Measurements from ENCODE around the gene FRAS1.
"Not testable (repeated sequence)": the region's sequence is repeated elsewhere in the genome, so short reads cannot be mapped to it uniquely, and the experiment has no call there.

The FRAS1 gene

DNA sequence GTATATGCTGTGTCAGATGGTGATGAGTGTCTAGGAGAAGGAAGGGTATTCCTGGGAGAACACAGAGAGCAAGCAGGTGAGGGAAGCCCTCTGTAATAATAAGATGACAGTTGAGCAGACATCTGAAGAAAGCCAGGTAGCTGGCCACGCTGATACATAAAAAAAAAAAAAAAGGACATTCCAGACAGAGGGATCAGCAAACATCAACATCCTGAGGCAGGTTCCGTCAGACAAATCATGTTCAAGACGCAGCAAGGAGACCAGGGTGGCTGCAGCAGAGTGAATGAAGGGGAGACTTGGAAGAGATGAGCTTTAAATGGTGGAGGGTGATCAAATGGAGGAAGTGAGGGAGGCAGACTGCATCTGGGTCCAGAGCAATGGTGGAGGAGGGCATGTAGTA, 396.9 kb downstream of the FRAS1 start:
- no peak for DNase-seq

DNA sequence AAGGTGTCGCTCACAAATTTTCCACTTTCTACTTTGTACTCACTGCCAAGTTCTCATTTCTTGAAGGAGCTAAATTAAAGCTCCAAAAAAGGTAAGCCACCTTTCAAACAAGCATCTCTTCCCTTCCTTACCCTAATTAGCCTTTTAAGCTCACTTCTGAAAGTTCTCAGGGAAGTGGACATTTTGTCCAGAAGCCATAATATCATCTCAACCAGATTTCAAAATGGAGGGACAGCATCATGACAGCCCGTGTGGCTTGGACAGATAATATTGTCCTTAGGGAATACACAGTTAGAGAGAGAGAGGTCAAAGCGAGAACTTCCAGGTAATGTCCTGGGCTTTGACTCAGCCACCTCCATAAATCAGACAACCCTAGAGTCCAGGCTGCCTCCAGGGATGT, 400.6 kb downstream of the FRAS1 start:
- no peak for DNase-seq

DNA sequence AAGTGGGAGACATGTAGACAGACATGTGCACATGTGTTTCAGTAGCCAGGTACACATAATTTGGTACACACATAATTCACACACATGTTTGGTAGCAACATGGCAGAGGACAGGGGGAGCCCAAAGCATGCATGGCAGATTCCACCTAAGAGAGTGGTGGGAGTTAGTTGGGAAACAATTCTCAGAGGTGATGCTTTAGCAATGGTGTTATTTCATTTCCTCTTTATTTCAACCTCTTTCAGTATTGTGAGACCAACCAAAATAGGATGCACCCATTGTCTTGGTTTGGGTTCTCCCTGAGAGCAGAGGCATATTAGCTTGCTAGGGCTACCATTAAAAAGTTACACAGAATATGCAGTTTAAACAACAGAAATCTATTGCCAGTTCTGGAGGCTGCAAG, 402.2 kb downstream of the FRAS1 start:
- DNase-seq, result no peak

DNA sequence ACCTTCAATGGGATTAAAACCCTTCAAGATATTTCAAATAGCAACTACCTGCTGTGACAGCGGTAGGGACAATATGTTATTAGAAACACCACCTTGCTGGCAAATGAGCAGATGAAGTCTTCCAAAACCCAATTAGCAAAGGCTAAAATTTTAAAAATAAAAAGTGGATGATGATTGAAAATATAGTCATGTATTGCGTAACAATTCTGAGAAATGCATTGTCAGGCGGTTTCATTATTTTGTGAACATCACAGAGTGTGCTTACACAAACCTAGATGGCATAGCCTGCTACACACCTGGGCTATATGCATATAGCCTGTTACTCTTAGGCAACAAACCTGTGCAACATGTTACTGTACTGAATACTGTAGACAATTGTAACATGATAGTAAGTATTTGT, 403.2 kb downstream of the FRAS1 start:
- no peak for DNase-seq

DNA sequence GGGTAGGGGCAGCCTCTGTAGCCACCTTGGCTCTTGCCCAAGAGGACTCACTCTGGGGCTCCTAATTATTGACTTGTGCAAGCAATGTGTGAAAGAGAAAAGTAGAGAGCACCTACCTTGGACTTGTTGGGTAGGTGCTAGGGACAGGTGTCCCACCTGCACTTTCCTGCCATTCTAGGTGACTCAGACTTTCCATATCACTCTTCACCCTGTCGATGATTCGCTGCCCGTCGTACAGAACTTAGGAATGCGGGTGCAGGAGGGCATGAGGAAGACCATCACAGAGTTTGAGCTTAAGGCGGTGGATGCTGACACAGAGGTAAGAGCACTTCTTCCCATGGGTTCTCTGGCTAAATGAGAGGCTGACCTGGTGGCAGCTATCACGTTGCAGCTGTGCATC, 407.1 kb downstream of the FRAS1 start:
- no peak for DNase-seq

DNA sequence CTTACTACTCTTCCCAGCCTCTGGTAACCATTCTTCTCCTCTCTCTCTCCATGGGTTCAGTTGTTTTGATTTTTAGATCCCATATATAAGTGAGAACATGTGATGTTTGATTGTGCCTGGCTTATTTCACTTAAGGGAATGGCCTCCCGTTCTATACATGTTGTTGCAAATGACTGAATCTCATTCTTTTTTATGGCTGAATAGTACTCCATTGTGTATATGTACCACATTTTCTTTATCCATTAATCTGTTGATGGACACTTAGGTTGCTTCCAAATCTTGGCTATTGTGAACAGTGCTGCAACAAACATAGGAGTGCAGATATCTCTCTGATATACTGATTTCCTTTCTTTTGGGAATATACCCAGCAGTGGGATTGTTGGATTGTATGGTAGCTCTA, 410.1 kb downstream of the FRAS1 start:
- DNase-seq, result not testable (repeated sequence)

DNA sequence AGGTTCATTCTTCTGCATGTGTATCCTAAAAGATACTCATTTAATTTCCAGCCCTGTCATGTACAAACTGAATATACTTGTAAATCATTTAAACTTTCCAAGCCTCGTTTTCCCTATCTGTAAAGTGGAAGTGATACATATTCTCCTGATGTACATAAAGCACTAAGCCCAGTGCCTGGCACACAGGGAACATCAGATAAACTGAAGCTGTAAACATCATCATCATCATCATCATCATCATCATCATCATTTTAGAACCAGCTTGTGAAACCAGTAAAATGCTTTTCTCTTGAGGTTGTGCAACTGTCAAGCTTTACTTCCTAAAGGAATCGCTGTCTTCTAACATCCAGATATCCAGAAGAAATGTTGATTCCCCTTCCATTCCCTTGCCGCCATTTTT, 411.1 kb downstream of the FRAS1 start:
- DNase-seq, result no peak

DNA sequence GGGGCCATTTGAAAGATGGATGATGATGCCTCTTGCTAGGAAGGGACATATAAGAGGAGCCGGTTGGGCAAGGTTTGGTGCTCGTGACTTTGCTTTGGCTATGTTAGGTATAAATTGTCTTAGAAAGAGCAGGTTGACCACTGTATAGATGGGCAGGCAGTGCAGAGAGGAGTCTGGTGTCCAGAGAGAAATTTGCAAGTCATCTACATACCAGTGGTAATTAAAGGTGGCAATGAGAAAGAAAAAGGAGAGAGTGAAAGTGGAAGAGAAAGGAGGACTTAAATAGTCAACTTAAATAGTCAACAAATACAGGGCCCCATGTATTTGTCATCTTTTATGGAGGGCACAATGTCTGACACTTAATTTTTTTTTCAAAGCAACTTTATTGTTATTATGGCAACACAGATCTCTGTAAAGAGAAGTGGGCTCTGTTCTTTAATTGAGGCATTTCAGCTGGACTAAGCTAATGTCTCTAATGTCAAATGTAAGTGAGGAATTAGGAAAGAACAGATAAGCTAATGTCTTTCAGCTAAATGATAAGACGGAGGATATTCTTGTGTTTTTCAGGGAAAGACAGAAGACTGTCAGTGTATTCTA, 419.1 kb downstream of the FRAS1 start:
- DNase-seq, result no peak

DNA sequence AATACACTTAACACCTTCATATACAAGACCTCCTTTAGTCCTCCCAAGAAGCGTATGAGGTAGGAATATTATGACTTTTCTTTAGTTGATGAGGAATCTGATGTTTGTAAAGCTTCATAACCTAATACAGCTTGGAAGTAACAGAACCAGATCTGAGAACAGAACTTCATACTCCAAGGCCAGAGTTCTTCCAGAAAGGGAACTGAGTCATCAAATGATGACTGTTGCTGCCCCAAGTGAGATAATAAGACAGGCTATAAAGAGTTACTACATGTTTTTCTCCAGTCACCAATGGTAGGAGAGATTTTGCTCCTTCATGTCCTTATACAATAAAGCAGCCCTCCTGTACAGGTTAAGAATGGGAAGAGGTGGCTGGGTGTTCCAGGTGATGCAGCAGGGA, 420.2 kb downstream of the FRAS1 start:
- no peak for DNase-seq

DNA sequence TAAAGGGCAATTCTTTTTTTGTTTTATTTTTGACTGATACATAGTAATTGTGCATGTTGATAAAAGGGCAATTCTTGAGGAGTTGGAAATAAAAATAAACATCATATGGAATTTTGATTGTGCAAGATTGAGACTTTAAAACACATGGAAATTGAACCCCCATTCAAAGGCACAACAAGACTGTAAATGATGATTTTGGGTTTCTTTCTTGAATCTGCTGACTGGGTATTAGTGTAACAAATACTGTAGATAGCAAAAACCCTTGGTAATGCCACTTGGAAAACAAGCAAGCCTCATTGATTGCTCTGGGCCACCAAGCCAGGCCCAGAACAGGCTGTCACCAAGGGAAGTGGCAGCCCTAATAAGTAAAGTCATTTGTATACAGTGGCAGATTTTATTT, 421.4 kb downstream of the FRAS1 start:
- DNase-seq, result no peak

DNA sequence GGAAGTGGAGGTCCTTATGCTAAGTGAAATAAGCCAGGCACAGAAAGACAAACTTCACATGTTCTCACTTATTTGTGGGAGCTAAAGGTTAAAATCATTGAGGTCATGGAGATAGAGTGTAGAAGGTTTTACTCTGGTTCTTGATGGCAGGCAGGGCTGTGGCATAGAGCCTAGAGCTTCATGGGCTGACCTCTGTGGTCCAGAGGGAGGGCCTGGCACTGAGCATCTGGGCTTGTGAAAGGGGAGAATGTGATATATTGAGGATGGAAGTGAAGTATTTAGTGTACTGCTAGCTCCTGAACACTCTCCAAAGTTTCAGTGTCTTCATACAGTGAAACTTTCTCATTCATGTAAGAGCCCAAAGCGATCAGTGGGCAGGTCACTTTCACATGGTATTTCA, 423.2 kb downstream of the FRAS1 start:
- no peak for DNase-seq

DNA sequence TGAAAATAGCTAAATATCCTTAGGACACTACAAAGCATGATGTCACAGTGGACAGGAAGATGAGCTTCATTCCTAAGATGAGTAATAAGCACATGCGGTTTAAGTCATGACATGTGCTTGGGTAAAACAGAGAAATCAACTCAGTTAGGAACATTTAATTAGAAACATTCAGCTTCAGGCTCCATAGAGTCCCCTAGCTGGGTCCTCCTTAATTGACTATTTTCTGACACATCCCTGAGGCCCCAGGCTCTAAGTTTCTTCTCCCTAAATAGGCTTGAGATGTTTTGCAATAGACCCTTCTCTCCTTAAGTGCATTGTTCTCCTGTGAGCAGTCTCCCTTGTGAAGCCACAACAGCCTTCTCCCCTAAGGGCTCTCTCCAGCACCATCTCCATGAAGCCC, 424.1 kb downstream of the FRAS1 start:
- DNase-seq, result no peak

DNA sequence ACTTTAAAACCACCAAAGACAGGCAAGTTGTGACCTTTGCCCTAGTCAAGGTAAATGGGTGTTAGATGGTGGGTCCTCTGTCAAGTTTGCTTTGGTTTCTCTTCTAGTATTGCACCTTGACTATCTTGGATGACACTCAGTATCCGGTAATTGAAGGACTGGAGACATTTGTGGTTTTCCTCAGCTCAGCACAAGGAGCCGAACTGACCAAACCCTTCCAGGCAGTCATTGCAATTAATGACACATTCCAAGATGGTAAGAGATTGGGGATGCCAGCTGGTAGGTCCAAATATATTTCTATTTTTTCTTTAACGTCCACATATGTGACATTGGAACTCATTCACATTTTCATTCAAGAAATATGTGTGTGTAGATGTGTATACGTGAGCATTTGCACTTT, 425.2 kb downstream of the FRAS1 start:
- no peak for DNase-seq

DNA sequence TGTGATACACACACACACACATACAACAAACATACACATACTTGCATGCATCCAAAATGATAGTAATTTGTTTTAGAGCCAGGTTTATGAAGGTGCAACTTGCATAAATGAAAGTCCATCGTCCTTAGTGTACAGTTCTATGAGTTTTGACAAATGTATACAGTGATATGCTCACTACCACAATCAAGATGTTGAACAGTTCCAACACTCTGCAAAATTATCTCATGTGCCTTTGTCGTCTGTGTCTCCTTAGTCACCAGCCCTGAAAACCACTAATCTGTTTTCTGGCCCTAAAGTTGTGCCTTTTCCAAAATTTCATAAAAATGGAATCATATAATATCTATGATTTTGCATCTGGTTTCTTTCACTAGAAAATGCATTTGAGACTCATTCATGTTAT, 426.7 kb downstream of the FRAS1 start:
- DNase-seq, result no peak

DNA sequence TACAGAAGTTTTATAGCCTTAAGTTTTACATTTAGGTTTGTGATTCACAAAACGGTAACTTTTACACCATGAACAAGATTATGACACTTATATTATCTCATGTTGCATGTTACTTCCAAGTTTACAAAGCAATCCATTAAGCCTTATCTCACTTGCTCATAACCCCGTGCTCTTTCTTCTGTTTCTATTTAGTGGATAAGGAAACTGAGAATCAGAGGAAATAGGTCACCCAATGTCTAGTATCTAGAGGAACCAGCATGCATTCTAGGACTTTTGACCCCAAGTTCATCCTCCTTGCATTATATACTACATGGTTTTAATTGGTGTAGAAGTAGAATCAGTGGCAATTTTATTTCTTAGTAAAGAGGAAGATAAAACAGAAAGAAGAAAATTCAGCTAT, 427.5 kb downstream of the FRAS1 start:
- no peak for DNase-seq

DNA sequence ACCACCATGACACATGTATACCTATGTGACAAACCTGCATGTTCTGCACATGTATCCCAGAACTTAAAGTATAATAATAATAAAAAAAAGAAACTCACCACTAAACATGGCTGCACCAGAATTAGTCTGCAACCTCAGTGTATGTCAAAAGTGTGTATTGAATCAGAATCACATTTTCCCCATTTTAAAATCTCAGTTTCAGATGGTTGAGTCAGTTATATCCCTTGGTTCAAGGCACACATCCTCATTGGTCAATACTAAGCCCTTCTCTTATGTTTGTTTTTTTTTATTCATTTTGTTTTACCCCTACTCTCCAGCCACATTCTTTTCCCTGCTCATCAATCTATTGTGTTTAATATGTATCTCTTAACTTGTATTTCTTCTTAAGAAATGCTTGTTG, 436.6 kb downstream of the FRAS1 start:
- DNase-seq, result no peak

DNA sequence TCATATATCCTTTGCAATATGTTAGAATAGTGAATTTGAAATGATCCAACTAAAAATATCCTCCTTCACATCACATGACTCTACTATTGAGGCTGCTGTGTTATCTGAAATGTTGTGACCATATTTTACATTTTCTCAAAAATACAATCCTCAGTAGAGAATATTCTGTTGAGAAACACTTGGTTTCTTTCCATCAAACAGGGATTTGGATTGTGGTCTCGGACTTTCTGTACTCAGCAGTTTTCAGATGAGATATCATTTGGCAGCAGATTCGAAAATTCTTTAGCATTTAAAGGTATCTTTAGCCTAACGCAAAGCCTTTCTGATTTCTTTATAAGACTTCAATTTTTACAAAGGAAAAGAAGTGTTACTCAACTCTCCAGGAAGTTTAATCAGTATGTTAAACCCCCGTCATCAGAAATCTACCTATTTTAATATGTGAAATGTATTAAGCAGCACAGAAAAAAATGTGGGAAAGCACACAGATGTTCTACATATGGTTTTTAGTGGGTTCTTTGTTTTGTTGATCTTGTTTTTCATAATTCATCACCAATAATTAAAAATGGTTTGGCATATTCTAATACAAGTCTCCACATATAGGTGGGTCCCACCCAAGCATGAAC, 439.0 kb downstream of the FRAS1 start:
- no peak for DNase-seq

DNA sequence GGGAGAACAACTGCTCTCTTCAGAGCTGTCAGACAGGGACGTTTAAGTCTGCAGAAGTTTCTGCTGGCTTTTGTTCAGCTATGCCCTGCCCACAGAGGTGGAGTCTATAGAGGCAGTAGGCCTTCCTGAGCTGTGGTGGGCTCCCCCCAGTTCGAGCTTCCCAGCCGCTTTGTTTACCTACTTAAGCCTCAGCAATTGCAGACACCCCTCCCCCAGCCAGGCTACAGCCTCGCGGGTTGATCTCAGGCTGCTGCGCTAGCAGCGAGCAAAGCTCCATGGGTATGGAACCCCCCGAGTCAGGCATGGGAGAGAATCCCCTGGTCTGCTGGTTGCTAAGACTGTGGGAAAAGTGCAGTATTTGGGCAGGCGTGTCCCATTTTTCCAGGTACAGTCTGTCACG, 449.1 kb downstream of the FRAS1 start:
- not testable (repeated sequence) for DNase-seq

DNA sequence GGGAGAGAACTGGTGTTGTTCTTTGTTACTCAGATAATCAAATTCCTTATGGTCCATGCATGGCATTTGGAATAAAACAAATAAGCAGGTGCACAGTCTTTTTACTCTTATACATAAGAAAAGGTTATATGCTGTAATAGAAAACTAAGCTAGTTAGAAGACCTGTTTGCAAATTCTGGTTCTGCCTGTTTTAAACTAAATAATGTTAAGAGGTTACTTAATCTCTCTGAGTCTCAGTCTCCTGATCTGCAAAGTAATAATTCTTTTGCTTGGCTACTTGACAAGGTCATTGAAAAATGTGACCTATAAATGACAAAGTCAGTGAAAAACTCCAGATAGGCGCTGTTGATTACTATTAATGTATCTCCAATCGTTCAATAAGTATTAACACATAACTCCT, 451.9 kb downstream of the FRAS1 start:
- DNase-seq, result no peak

DNA sequence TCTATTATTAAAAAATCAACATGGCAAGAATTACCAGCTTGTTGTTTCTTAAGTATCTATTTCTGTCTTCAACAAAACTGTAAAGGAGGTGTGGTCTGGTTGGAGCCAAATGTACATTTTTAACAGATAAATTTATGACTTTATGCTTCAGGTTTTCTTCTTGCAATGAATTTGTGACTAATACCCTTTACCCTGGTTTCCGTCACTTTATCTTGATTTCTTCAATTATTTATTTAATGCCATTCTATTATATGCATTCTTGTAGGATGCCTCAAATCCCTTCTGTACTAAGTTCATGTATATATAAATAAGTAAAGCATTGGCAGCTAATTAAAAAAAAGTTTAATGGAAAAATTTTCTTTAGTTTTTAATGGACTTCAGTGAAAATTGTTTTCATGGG, 453.0 kb downstream of the FRAS1 start:
- DNase-seq, result no peak

DNA sequence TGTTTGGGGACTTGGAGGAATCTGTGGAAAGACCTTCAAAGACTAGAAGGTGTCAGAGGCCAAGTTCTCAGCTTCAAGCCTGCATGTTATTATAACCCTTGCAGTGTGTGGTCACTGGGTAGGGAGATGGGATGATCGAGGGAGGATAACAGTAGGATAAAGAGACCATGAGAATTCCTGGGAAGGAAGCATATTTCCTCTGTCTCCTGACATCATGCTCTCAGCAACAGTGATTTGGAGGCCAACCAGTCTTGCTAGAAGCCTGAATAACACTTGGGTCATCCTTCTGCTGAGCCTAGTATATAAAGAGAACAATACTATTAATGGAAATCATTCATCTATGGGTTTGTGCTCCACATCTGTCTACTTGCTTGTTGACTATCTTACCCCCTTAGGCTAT, 453.6 kb downstream of the FRAS1 start:
- DNase-seq, result no peak

DNA sequence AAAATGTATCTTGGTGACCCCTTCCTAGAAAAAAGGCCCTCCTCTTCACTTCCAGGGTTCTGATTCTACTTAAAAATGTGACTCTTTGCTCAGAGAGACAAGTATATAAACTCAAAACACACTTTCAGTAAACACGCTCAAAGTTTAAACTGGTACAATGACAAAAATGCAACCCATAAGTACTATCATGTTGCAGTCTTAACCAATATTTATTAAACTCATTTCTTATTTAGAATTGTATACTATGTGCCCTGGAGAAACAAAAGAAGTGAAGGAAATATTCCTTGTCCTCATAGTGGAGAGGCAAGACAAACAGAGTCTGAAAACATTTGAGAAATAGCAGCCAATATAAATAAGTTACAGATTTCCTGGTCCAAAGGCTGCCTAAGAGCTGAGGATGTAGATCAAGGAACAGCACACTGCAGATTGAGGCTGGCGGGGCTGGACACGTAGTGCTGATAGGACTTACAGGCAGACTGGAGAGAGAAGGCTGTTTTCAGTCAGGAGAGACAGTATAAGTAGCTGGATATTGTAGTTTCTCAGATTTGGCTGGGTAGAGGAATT, 455.3 kb downstream of the FRAS1 start:
- DNase-seq, result no peak

DNA sequence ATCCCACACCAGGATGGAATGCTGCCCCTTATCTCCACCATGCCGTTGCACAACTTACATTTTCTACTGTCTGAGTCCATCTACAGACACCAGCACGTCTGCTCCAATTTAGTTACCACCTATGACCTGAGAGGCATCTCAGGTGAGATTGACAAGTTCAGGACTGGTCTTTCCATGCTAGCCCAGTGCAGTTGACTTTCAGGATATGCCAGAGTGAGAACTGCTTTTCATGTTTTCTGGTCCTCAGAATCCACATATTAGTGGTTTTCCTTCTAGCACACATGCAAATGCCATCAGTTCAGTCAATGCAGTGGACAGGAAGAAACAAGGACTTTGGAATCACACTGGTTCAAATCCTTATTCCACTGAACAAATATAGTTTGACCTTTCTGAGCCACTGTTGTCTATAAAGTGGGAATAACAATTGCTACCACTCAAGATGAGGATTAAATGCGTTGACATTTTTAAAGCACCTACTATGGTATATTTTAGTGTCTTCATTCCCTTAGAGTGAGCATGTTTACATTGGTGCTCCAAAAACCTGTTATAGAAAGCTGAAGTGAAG, 456.4 kb downstream of the FRAS1 start:
- no peak for DNase-seq

DNA sequence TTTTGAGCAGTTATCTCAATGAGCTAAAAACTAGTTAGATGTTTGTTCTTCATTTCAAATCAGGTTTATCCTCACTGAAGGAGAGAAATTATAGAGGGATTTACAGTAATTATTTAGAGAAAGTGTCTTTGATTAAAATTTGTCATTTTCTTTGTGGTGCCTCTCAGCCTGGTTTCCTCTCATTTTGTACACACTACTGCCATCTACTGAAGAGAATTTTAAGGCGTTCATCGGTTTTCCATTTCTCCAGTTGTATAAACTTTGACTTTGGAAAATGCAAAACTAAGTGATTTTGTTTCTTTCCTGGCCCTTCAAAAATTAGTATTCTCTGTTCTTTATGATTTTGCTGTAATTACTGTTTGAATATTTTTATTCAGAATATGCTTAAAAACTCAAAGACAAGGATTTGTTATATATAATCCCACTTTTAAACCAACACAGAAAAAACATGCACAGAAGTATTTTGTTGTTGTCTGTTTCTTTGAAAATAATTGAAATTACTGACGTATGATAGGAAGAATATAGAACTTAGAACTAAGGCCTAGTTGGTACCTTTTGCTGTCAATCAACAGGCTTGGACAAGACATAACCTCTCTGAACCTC, 460.0 kb downstream of the FRAS1 start:
- peak in 1 of 2 donors; percentile 53 for DNase-seq
